GM21423 (cell line): ENCODE measurements around the gene USP16.
"Not testable (repeated sequence)": the region's sequence is repeated elsewhere in the genome, so short reads cannot be mapped to it uniquely, and the experiment has no call there.

Experiments
- ATAC-seq: cut with Tn5 transposase; IDR thresholded peaks from one replicate; pipeline ENCODE4 v1.9.1; 2021; ENCODE audit warnings: mild to moderate bottlenecking, moderate library complexity; ENCODE audit not compliant: unreplicated experiment

Gene USP16

GRCh38 chr21:29033301-29033700, 8.8 kb downstream of the USP16 start:
- ATAC-seq: no peak

GRCh38 chr21:29033871-29034270, 9.4 kb downstream of the USP16 start:
- no peak for ATAC-seq

- ATAC-seq: no peak
Measured at GRCh38 chr21:29034678-29035077, 10.2 kb downstream of the USP16 start.

- no peak for ATAC-seq
Measured at GRCh38 chr21:29052224-29052623, 27.8 kb downstream of the USP16 start.

DNA sequence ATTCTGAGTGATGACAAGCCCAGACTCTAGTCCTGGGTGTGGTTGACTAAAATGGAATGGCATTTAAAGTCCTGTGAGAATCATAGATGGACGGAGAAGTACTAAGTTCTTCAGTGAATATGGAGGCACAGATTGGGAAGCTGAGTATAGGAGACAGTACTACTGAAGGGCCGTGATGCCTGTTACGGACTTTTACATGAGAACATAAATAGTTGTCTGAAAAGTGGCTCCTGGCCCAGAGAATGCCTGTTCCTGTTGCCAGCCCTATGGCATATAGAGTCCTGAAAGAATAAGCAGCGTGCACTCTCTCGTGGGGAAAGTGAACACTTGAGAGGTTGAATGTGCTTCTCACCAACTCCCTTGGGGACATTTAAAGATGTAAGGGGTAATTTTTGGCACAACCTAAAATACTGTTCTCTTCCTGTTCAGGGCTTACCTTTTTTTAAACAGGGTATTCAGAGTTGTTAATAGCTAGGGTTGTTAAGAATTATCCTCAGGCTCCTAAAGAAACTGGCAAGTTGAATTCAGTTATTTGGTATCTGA, 28.6 kb downstream of the USP16 start:
- ATAC-seq: no peak

- ATAC-seq: no peak
Measured at GRCh38 chr21:29053656-29054055, 29.2 kb downstream of the USP16 start.

DNA sequence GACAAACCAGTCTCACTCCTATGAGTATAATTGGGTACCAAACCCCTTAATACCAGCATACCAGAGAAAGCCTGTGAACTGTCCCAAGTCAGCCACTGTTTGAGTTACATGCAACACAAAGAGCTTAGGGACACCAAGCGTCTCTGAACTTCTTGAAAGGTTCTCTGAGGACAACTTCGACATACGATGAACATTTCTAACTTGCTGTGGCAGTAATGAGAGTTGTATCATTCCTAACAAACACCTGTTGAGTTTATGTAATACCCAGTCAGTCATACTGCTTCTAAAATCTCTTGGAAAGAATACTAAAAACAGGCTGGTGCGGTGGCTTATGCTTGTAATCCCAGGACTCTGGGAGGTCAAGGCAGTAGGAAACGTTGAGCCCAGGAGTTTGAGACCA, 30.6 kb downstream of the USP16 start:
- no peak for ATAC-seq

DNA sequence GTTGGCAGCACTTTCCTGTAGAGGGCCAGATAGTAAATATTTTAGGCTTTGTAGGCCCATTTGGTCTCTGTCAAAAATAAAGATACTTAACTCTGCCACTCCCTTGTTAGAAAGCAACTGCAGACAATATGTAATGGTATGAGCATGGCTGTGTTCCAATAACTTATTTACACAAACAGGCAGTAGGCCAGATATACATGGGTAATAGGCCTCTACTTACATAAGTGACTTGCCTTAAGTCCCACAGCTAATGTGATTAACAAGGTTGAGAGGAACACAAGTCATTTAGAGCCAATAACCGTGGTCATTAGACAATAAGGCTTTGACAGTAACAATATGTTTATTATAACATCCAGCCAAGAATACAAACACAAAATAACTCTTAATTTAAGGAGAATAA, 31.5 kb downstream of the USP16 start:
- no peak for ATAC-seq

GRCh38 chr21:29056538-29057050, 32.1 kb downstream of the USP16 start:
- no peak for ATAC-seq

DNA sequence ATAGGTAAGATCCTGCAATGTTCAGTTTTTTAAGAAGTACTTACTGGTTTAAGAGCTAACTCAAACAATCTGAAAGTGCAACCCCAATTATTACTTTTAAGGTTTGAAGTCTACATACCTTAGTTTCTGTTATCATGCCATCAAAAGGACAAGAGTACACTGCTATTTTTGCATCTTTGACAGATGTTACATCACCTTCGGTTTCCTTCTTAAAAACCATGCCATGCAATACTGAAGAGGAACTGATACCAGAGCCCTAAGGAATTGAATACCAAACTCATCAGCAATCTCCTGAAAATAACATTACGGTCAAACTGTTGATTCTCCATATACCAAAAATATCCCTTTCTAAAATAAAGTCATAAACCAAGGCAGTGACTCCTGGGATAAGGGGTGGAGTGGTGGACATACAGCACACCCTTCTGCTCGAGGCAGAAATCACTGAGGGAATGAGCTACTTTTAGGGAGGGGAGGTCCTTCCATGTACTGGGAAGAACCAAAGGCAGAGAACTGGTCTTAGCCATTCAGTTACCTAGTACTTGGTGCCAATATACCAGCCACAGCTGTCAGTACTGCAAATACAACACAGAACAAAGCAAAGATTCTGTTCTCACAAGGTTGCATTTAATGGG, 40.5 kb downstream of the USP16 start:
- ATAC-seq: peak; percentile 96

DNA sequence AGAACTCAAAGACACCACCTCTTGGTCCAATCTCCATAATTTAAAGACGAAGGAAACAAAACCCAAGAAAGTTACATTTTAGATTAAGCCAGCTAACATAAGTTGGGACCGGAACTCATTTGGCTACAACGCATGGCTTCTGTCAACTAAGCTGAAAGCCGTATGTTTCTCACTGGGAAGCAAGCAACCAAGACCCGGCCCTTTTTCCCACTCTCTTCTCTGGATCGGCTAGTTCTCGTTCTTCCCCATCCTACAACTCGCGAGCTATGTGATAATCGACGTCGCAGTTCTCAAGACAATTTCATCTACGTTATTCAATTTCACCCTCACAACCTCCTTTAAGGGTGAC, 48.4 kb downstream of the USP16 start:
- no peak for ATAC-seq

- ATAC-seq: peak; percentile 92
Measured at GRCh38 chr21:29073222-29074006, 48.9 kb downstream of the USP16 start, which contains the start of gene CCT8. Gene CCT8, minus strand, starts transcription at chr21:29073648. Its CDS starts 58 bp downstream, at chr21:29073590.

DNA sequence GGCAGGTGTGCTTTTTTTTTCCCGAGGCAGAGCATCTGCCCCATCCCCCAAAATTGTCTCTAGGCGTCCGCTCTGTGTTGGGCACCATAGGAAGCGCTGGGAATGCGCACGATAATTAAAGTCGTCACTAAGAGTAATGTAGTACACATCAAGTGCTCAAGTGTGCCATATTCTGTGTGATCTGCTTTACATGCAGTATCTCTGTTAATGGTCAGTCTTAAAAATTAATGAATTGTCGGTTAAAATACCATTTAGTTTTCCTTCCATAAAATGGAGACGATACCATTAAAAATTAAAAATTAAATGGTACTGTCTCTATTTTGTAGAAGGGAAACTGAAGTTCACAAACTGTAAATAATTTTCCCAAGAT, 49.5 kb downstream of the USP16 start:
- ATAC-seq: peak; percentile 10

GRCh38 chr21:29074783-29075182, 50.3 kb downstream of the USP16 start:
- ATAC-seq: no peak

DNA sequence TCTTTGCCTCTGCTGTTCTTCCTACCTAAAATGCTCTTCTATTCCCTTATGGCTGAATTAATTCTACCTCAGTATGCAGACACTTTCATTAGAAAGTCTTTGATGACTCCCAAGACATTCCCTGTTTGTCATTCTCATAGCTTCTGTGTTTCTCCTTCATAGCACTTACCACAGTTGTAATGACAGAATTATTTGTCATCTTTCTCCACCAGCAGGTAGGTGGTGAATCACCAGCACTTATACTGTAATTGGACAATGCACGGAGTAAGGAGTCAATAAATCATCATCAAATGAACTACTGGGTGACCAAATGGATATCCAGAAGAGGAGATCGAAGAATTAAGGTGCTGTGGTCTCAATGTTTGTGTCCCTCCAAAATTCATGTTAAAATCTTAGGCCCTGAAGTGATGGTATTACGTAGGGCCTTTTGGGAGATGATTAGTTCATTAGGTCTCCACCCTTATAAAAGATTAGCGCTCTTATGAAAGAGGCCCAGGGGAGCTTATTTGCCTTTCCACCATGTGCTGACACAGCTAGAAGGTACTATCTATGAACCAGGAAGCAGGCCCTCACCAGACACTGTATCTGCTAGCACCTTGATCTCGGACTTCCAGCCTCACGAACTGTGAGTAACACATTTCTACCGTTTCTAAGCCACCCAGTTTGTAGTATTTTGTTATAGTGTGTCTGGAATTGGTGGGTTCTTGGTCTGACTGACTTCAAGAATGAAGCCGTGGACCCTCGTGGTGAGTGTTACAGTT, 51.4 kb downstream of the USP16 start:
- ATAC-seq: no peak

DNA sequence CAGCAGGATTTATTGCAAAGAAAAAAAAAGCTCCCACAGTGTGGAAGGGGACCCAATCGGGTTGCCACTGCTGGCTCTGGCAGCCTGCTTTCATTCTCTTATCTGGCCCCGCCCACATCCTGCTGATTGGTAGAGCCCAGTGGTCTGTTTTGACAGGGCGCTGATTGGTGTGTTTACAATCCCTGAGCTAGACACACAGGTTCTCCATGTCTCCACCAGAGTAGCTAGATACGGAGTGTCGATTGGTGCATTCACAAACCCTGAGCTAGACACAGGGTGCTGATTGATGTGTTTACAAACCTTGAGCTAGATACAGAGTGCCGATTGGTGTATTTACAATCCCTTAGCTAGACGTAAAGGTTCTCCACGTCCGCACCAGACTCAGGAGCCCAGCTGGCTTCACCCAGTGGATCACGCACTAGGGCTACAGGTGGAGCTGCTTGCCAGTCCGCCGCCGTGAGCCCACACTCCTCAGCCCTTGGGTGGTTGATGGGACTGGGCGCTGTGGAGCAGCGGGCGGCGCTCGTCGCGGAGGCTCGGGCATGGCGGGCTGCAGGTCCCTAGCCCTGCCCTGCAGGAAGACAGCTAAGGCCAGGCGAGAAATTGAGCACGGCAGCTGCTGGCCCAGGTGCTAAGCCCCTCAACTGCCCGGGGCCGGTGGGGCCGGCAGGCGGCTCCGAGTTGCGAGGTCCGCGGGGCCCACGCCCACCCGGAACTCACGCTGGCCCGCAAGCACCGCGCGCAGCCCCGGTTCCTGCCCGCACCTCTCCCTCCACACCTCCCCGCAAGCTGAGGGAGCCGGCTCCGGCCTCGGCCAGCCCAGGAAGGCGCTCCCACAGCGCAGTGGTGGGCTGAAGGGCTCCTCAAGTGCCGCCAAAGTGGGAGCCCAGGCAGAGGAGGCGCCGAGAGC, 52.5 kb downstream of the USP16 start:
- ATAC-seq: not testable (repeated sequence)

DNA sequence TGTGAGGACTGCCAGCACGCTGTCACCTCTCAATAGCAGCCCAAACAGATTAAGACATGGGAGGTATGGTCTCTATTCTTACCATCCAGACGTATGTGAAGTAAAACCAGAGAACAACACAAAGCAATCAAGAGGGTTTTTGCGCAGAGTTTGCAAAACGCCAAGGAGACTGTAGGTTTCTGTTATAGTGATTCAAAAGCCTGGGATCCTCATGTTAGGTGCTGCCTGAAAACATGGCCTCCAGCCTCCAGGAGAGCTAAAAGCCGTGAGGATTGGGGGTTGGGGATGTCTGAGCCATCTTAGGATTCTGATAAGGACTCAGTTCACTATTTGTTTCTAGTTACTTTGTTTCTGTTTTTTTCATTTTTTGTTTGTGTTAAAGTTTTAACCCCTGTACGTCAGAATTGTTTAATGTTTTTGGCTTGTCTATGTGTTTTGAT, 53.2 kb downstream of the USP16 start:
- no peak for ATAC-seq

- peak; percentile 57 for ATAC-seq
Measured at GRCh38 chr21:29078869-29079767, 54.6 kb downstream of the USP16 start.

DNA sequence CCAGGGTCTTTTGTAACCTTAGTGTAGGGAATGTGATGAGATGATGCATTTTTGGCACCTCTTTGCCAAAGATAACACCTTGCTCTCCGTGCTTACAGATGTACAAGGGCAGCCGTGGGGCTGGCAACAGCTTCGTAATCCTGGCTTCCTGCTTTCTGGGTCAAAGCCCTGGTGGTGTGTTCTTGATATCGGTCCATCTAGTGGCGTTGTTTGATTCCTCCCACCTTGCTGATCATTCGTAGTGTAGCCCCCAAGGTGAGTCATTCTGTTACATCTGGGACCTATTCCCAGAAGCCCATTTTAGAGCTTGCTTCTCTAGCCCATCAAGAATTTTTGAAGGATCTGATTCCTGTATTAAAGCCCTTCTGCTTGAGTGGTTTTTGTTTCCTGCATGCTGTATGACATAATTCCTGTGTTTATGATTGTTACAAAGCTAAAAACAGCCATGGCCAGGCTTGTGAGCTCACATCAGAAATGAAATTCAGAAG, 56.0 kb downstream of the USP16 start:
- ATAC-seq: no peak
